Stimulated activated naive CD8-positive, alpha-beta T cell treated with anti-CD3 and anti-CD28 coated beads, Interleukin-15, amount 100 ng/mL, for 72 hours (primary cell): ENCODE measurements around the gene ADPRS.
A peak's percentile ranks its signal among the peaks of the same experiment; 100 is the strongest.

Experiments used
- ATAC-seq: fragments of 150-1000 bp; cut with Tn5 transposase; 2 replicates; pipeline ENCODE4 v1.10.0; 2021; ENCODE audit warnings: mild to moderate bottlenecking, moderate library complexity
- DNase-seq, 2 donors: peaks; one replicate each; pipeline ENCODE4 v3.0.0; 2021 to 2022
- H3K27ac Mint-ChIP-seq, 2 donors: one replicate each; pipeline ENCODE4 v1.8.0; 2022; ENCODE audit warnings: mild to moderate bottlenecking in 2 of 2, mixed read lengths in 2 of 2, moderate library complexity in 2 of 2
- H3K27me3 Mint-ChIP-seq: one replicate; pipeline ENCODE4 v1.8.0; 2022; ENCODE audit warnings: mixed read lengths
- H3K4me1 Mint-ChIP-seq: one replicate; pipeline ENCODE4 v1.8.0; 2022; ENCODE audit warnings: mild to moderate bottlenecking, mixed read lengths
- H3K4me3 Mint-ChIP-seq, 2 donors: one replicate each; pipeline ENCODE4 v1.8.0; 2022; ENCODE audit warnings: mild to moderate bottlenecking in 2 of 2, mixed read lengths in 2 of 2, moderate library complexity in 1 of 2
- H3K9me3 Mint-ChIP-seq, 2 donors: one replicate each; pipeline ENCODE4 v1.8.0; 2022; ENCODE audit warnings: mixed read lengths in 2 of 2

ADPRS gene

DNA sequence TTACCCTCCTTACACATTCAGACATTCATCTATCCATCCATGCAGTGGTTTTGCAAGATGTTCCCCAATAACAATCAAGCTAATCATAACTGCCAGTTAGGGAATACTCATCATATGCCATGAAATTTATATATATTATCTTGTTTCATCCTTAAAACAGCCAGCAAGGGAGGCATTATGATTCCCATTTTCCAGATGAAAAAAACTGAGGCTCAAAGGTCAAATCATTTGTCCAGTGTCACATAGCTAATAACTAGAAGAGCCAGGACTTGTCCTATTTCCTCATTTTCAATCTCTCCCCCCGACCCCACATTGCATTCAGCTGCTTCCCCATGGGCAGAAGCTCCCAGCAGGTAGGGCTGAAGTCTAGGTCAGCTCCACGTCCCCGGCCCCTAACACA lies 43.3 kb downstream of the ADPRS start:
- Mint-ChIP-seq H3K27ac (no peak overlapping the region), H3K4me3 (no peak overlapping the region), H3K27me3 (no peaks in the 10 kb centered on the region), H3K4me1 (peaks cover 17% of the 10 kb centered on the region), H3K9me3 (no peaks in the 10 kb centered on the region)
- DNase-seq = no peak
- ATAC-seq = no peak

DNA sequence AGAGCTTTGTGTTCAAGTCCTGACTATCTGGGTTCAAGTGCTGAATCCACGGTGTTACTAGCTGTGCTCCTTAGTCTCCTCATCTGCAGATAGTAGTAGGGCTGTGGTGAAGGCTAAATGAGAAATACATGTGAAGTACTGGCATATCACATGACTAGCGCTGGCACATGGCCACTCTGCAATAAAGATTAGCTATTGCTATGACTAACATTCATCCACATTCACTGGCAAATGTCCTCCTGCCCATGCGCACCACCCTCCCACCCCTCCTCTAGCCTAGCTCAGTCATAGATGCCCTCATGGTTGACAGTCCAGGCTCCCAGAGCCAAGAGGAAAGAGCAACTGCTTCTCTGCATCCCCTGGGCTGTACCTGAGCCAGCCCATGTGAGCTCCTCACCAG lies 44.8 kb downstream of the ADPRS start:
- H3K27ac Mint-ChIP-seq = no peak overlapping the region
- no peak for ATAC-seq

DNA sequence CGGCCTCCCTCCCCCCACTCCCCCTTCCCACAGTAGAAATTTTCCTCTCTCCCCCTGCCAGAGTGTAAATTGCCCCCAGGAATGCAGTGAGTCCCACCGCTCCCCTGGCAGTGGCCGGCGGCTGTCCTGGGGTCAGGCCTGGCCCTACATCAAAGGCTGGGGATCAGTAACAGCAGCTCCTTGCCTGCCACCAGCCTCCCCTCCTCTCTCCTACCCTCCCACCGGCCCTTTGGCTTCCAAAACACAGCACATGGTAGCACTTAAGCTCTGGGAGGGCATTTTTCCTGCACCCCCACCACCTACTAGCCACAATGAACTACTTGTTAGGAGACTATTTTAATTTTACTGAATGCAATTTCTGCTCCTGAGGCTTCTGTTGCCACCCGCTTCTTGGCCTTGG lies 45.3 kb downstream of the ADPRS start:
- H3K9me3 Mint-ChIP-seq = no peaks in the 10 kb centered on the region
- H3K4me1 Mint-ChIP-seq = peaks cover 13% of the 10 kb centered on the region
- no peaks in the 10 kb centered on the region for H3K27me3 Mint-ChIP-seq
- ATAC-seq = no peak
- H3K27ac Mint-ChIP-seq = peak overlapping the region in 1 of 2 donors; percentile 45
- no peak overlapping the region for H3K4me3 Mint-ChIP-seq
- no peak for DNase-seq

More for the DNA sequence above, 44.8 kb downstream of the ADPRS start:
- no peak overlapping the region for H3K4me3 Mint-ChIP-seq
- no peaks in the 10 kb centered on the region for H3K9me3 Mint-ChIP-seq
- H3K27me3 Mint-ChIP-seq = no peaks in the 10 kb centered on the region
- DNase-seq = no peak
- peaks cover 13% of the 10 kb centered on the region for H3K4me1 Mint-ChIP-seq

DNA sequence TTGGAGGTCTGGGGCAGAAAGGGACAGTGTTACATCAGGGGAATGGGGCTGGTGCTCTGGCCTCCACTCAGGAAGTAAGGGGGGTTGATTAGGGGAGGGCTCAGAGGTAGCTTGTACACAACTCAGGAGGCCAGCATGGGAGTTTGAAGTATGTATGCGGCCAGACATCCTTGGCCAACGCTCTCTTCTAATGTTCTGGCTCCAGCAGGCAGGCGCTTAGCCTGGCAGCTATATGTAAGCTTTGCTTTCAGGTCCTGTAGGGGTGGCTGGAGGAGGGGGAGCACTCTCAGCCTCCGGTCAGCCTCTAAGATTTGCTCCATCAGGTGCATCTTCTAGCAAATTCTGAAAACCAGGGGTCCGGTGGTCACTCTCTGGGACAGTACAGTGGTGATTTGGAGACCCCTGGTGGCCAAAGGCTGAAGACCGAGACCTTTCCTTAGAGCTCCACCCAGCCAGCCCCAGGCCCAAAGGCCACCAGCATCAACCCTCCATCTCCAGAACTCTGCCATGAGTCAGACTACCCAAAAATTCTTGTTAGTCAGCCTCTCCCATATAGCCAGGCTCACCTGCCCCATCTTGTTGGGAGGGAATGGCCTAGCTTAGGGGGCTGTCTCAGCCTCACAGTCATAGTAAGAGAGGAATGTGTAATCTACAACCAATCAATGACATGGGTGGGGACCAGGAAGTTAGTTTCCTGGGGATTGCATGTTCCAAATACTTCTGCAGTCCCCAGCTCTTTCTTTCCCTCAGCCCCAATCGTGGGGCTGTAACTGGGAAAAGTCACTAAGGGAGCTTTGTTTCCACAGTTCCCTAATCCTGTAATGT lies 46.0 kb downstream of the ADPRS start:
- ATAC-seq (peak; percentile 91), DNase-seq (peak; percentile 52 to 57)
- Mint-ChIP-seq H3K9me3 (no peaks in the 10 kb centered on the region), H3K4me1 (peaks cover 13% of the 10 kb centered on the region), H3K27me3 (no peaks in the 10 kb centered on the region), H3K27ac (peak overlapping the region in 1 of 2 donors; percentile 22), H3K4me3 (no peak overlapping the region)

DNA sequence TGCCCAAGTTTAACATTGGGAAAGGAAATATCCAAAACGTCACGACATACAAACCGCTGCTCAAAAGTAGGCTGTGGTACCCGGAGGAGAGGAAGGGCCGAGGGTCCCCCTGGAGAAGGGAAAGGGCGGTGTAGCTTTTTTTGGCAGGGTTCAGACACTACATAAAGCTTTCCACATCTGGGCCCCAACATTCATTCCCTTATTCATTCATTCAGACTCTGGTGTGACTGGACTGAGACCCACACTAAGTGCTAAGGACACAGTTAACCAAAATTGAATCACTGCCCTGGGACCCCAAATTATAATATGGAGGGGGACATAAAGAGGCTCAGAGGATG lies 46.6 kb downstream of the ADPRS start:
- ATAC-seq (no peak), DNase-seq (no peak)
- no peak overlapping the region for H3K4me3 Mint-ChIP-seq
- H3K9me3 Mint-ChIP-seq = no peaks in the 10 kb centered on the region
- H3K4me1 Mint-ChIP-seq = peaks cover 18% of the 10 kb centered on the region
- no peaks in the 10 kb centered on the region for H3K27me3 Mint-ChIP-seq
- peak overlapping the region in 1 of 2 donors; percentile 22 for H3K27ac Mint-ChIP-seq

DNA sequence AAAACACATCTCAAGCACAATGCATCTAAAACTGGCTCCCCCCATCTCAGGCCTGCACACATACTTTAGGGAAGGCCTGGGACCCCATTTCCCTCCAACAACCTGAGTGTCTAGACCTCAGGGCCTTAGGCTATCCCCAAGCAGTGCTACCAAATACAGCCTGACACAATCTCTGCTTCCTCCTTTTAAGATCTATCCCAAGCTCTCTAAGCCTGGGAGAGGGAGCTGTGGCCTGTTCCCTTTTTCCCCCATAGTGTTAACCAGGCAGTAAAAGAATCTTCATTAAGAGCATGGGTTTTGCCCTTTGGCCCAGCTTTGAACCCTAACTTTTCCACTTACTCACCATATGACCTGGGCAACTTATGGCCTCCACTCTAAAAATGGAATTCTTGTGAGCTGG lies 47.1 kb downstream of the ADPRS start:
- Mint-ChIP-seq H3K27me3 (no peaks in the 10 kb centered on the region), H3K27ac (no peak overlapping the region), H3K4me3 (no peak overlapping the region), H3K9me3 (no peaks in the 10 kb centered on the region), H3K4me1 (peaks cover 23% of the 10 kb centered on the region)
- DNase-seq (no peak), ATAC-seq (no peak)

DNA sequence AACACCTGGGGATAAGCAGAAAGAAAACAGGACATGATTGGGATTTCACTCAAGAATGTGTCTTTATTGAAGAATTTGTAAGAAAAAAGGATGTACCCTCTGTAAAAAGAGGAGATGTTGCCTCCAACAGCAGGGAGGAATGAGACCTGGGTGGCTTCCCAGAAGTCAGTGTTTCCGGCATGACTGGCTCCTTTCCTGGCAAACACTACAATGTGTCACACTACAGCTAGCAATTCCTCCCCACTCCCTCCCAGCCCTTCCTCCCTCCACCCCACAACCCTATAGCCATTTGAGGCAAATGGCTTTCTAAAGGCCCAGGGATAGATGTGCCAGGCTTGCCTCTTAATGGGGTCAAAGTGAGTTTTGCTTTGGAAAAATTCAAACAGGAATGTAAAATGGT lies 47.8 kb downstream of the ADPRS start:
- no peak for DNase-seq
- no peaks in the 10 kb centered on the region for H3K9me3 Mint-ChIP-seq
- H3K4me1 Mint-ChIP-seq = peaks cover 30% of the 10 kb centered on the region
- no peaks in the 10 kb centered on the region for H3K27me3 Mint-ChIP-seq
- ATAC-seq = no peak
- H3K27ac Mint-ChIP-seq = peak overlapping the region in 1 of 2 donors; percentile 34
- no peak overlapping the region for H3K4me3 Mint-ChIP-seq

DNA sequence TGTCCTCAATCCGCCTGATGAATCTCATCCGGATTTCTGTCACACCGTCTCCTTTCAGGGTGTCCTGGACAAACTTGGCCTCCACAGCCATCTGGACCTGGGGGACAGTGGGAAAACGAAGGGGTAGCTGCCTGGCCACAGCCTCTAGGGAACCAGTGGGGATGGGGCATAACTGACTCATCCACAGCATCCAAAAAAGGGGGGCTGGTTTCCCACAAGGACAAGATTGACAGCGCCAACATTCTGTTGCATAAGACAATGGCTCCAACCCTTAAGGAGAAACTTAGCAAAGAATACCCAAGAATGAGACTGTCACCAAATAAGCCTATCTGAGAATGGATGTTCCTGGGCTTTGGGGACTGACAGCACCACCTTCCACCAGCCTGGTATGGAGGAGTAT lies 48.5 kb downstream of the ADPRS start:
- no peak for ATAC-seq
- Mint-ChIP-seq H3K4me1 (peaks cover 37% of the 10 kb centered on the region), H3K27me3 (no peaks in the 10 kb centered on the region), H3K27ac (no peak overlapping the region), H3K9me3 (no peaks in the 10 kb centered on the region), H3K4me3 (no peak overlapping the region)
- DNase-seq = no peak

DNA sequence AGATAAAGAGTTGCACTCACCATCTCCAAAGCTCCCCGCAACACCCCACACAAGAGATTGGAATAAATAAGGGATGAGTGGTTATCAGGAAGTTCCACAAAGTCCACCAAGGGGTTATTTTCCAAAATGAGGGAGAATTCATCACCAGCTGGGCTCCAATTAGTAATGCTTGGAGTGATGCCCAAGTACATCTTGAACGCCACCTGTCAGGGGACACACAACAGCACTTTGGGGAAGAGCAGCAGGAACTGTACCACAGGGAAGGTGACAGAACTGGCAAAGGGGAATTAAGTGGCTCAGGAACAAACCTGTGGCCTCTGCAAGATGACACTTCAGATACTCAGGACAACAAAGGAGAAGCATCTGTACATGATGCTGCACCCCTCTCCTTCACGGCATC lies 49.1 kb downstream of the ADPRS start:
- Mint-ChIP-seq H3K9me3 (no peaks in the 10 kb centered on the region), H3K27ac (no peak overlapping the region), H3K27me3 (no peaks in the 10 kb centered on the region), H3K4me1 (peaks cover 40% of the 10 kb centered on the region), H3K4me3 (no peak overlapping the region)
- ATAC-seq (no peak), DNase-seq (no peak)

DNA sequence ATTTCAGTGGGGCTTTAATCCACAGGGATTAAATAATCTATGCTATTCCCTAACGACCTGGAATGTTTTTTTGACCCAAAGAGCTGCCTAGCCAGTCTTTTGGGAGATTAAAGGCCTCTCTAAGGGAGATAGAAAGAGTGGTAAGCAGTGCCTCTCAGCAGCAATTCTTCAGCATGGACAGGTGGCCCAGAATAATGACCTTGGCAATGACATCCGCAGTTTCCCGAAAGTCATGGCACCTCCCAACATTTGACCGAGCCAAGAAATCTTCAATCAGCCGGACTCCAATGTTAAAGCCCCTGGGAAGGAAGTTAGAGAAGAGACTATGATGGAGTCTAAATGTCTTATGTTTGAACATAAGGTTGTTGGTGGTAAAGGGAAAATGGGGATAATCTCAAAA lies 50.8 kb downstream of the ADPRS start:
- Mint-ChIP-seq H3K4me1 (peaks cover 52% of the 10 kb centered on the region), H3K9me3 (no peaks in the 10 kb centered on the region), H3K27me3 (no peaks in the 10 kb centered on the region), H3K27ac (peak overlapping the region in 1 of 2 donors; percentile 79), H3K4me3 (no peak overlapping the region)
- ATAC-seq (no peak), DNase-seq (no peak)

DNA sequence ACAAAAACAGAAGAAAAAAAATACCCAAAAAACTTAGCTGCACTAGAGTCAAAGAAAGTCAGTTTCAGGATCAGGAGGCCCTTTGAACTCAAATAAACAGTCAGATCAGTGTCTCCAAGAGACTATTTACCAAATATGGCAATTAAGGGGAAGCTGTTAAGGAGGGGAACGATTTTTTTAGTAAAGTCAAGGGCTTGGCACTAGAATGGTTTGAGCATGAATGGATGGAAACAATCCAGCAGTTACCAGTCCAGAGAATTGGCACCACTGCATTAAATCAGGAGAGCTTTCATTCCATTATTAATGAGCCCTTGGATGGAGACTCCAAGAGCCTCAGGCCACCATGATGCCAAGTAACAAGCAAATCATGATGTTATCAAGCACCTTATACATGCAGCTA lies 53.4 kb downstream of the ADPRS start:
- Mint-ChIP-seq H3K4me1 (peaks cover 58% of the 10 kb centered on the region), H3K27ac (peak overlapping the region in 1 of 2 donors; percentile 80)

DNA sequence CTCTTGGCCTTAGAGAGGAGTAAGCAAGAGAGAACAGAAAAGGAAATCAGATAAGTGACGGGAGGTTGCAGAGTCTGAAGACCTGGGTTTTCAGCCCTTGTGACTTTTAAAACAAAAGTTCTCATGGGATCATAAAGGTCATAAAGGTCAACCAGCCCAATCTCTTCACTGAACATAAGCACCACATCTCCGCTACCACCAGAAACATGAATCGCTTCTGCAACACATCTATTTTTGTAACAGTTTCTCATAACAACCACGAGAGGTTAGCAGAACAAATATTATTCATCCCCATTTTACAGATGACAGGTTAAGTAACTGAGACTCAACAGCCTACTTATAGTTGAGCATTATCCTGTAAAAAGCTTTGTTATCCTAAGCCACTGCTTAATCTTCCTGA lies 54.7 kb downstream of the ADPRS start:
- H3K27ac Mint-ChIP-seq = no peak overlapping the region

More for the DNA sequence above, 53.4 kb downstream of the ADPRS start:
- Mint-ChIP-seq H3K4me3 (no peak overlapping the region), H3K9me3 (no peaks in the 10 kb centered on the region), H3K27me3 (no peaks in the 10 kb centered on the region)
- no peak for DNase-seq
- ATAC-seq = no peak

More for the DNA sequence above, 54.7 kb downstream of the ADPRS start:
- no peak overlapping the region for H3K4me3 Mint-ChIP-seq
- no peak for DNase-seq
- ATAC-seq = no peak
- H3K27me3 Mint-ChIP-seq = no peaks in the 10 kb centered on the region
- peaks cover 69% of the 10 kb centered on the region for H3K4me1 Mint-ChIP-seq
- no peaks in the 10 kb centered on the region for H3K9me3 Mint-ChIP-seq
